SK-N-SH treated with all-trans-retinoic acid at 6 μM for 48 hours (cell line): ENCODE measurements around the gene SMIM1.

ENCODE experiments used
- ATAC-seq: fragments of 200-7000 bp; cut with Tn5 transposase; 3 replicates; pipeline ENCODE4 v1.9.1; 2020; ENCODE audit warnings: mild to moderate bottlenecking, moderate library complexity
- ARNTL ChIP-seq: fragments of 450-650 bp; formaldehyde crosslinking; IDR thresholded peaks from 2 replicates; pipeline ENCODE4 v1.5.0; 2020; ENCODE audit warnings: low read depth, mild to moderate bottlenecking, moderate library complexity, borderline replicate concordance
- BACH2 ChIP-seq: fragments of 250-450 bp; sonication (Bioruptor Pico); IDR thresholded peaks from 2 replicates; pipeline ENCODE4 v1.9.0; 2021; ENCODE audit warnings: mild to moderate bottlenecking, borderline replicate concordance
- CSDC2 ChIP-seq: fragments of 250-450 bp; sonication (Bioruptor Pico); IDR thresholded peaks from 2 replicates; pipeline ENCODE4 v1.5.0; 2020; ENCODE audit warnings: mild to moderate bottlenecking, moderate library complexity
- ESRRG ChIP-seq: fragments of 250-450 bp; sonication (Bioruptor Pico); IDR thresholded peaks from 2 replicates; pipeline ENCODE4 v1.6.1; 2021; ENCODE audit warnings: mild to moderate bottlenecking
- GLIS3 ChIP-seq: fragments of 250-450 bp; sonication (Bioruptor Pico); IDR thresholded peaks from 2 replicates; pipeline ENCODE4 v1.5.0; 2020; ENCODE audit warnings: mild to moderate bottlenecking, moderate library complexity
- ISL1 ChIP-seq: fragments of 250-450 bp; sonication (Bioruptor Pico); IDR thresholded peaks from 2 replicates; pipeline ENCODE4 v2.1.2; 2022; ENCODE audit warnings: mild to moderate bottlenecking, moderate library complexity
- OSR1 ChIP-seq: fragments of 250-450 bp; sonication (Bioruptor Pico); IDR thresholded peaks from 2 replicates; pipeline ENCODE4 v1.8.0; 2022; ENCODE audit warnings: moderate library complexity, mild to moderate bottlenecking, inconsistent platforms
- PPARA ChIP-seq: fragments of 250-450 bp; sonication (Bioruptor Pico); IDR thresholded peaks from 2 replicates; pipeline ENCODE4 v1.5.0; 2020; ENCODE audit warnings: mild to moderate bottlenecking, borderline replicate concordance
- RARB ChIP-seq: fragments of 250-450 bp; sonication (Bioruptor Pico); IDR thresholded peaks from 2 replicates; pipeline ENCODE4 v1.8.0; 2021; ENCODE audit warnings: mild to moderate bottlenecking, moderate library complexity
- SNAI2 ChIP-seq: fragments of 250-450 bp; sonication (Bioruptor Pico); IDR thresholded peaks from 2 replicates; pipeline ENCODE4 v1.5.0; 2020; ENCODE audit warnings: mild to moderate bottlenecking, moderate library complexity
- TCF4 ChIP-seq: fragments of 250-450 bp; sonication (Bioruptor Pico); IDR thresholded peaks from 2 replicates; pipeline ENCODE4 v1.8.0; 2021; ENCODE audit warnings: mild to moderate bottlenecking, moderate library complexity, borderline replicate concordance
- TOX ChIP-seq: fragments of 250-450 bp; sonication (Bioruptor Pico); IDR thresholded peaks from 2 replicates; pipeline ENCODE4 v1.8.0; 2021; ENCODE audit warnings: mild to moderate bottlenecking, moderate library complexity, borderline replicate concordance
- ZC3H10 ChIP-seq: fragments of 250-450 bp; sonication (Bioruptor Pico); IDR thresholded peaks from 2 replicates; pipeline ENCODE4 v1.5.1; 2021; ENCODE audit warnings: mild to moderate bottlenecking, moderate library complexity
- ZNF565 ChIP-seq: fragments of 450-650 bp; formaldehyde crosslinking; conservative IDR thresholded peaks from 2 replicates; pipeline ENCODE4 v1.5.0; 2020; ENCODE audit warnings: low read depth, mild to moderate bottlenecking, moderate library complexity
- ZNF70 ChIP-seq: fragments of 450-650 bp; formaldehyde crosslinking; IDR thresholded peaks from 2 replicates; pipeline ENCODE4 v1.5.0; 2020; ENCODE audit warnings: mild to moderate bottlenecking, moderate library complexity
- ZNF8 ChIP-seq: fragments of 450-650 bp; formaldehyde crosslinking; IDR thresholded peaks from 2 replicates; pipeline ENCODE4 v1.5.0; 2020; ENCODE audit warnings: mild to moderate bottlenecking, moderate library complexity
- TF ChIP-seq, protein P1 (sequence below): fragments of 250-450 bp; sonication (Bioruptor Pico); IDR thresholded peaks from 2 replicates; pipeline ENCODE4 v1.5.1; 2021; ENCODE audit warnings: mild to moderate bottlenecking, moderate library complexity
- TF ChIP-seq, protein P2 (sequence below): fragments of 250-450 bp; sonication (Bioruptor Pico); IDR thresholded peaks from 2 replicates; pipeline ENCODE4 v1.8.0; 2020; ENCODE audit warnings: mild to moderate bottlenecking, moderate library complexity, borderline replicate concordance
- TF ChIP-seq, protein P3 (sequence below): fragments of 250-450 bp; sonication (Bioruptor Pico); IDR thresholded peaks from 2 replicates; pipeline ENCODE4 v1.5.0; 2020; ENCODE audit warnings: mild to moderate bottlenecking, moderate library complexity
- TF ChIP-seq, protein P4 (sequence below): fragments of 250-450 bp; sonication (Bioruptor Pico); IDR thresholded peaks from 2 replicates; pipeline ENCODE4 v1.5.1; 2020; ENCODE audit warnings: low read depth, mild to moderate bottlenecking, moderate library complexity

Gene SMIM1

DNA sequence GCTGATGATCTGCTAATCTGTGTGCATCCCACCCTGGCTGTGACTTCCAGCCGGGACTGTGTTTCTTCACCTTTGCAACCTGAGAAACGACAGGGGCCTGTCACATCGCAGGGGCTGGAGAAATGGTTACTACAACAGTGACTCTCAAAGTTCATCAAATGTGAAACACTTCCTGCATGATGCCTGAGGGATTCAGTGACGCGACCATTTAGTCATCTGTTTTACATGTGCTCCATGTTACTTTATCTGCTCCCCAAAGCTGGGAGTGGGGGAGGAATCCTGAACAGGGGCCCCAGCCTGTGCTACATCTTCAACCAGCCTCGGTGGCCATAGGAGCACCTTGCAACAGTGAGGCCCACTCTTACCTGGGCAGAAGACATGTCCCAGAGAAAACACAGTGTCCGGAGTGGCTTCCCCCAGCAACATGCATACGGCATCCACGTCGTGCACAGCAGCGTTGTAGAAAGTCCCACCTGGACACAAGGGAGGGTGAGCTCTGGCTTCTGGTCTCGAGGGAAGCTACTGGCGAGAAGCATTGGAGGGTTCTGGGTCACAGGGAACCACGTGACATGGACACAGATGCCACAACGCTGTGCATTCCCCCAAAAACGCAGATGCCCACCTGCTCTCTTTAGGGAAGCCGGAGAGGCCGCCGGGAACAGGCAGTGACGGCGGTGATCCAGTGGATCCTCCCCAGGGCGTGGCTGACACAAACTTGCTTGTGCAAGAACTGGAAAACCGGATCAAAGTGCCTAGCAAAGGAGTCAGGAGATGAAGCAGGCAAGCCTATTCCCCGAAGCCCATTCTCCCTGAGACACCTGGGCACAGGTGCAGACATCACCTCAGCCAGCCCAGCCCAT is 29.9 kb upstream of the SMIM1 start:
- ATAC-seq, result no peak
- TF ChIP-seq RARB, result no peak
- no peak for TF ChIP-seq ESRRG (CRISPR knock-in tag)
- no peak for TF ChIP-seq GLIS3 (CRISPR knock-in tag)
- TF ChIP-seq, protein P1, sequence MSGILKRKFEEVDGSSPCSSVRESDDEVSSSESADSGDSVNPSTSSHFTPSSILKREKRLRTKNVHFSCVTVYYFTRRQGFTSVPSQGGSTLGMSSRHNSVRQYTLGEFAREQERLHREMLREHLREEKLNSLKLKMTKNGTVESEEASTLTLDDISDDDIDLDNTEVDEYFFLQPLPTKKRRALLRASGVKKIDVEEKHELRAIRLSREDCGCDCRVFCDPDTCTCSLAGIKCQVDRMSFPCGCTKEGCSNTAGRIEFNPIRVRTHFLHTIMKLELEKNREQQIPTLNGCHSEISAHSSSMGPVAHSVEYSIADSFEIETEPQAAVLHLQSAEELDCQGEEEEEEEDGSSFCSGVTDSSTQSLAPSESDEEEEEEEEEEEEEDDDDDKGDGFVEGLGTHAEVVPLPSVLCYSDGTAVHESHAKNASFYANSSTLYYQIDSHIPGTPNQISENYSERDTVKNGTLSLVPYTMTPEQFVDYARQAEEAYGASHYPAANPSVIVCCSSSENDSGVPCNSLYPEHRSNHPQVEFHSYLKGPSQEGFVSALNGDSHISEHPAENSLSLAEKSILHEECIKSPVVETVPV, result no peak
- TF ChIP-seq ISL1 (CRISPR knock-in tag), result no peak
- no peak for TF ChIP-seq ZNF8 (CRISPR knock-in tag)
- TF ChIP-seq, all 23 proteins: peak for 0

DNA sequence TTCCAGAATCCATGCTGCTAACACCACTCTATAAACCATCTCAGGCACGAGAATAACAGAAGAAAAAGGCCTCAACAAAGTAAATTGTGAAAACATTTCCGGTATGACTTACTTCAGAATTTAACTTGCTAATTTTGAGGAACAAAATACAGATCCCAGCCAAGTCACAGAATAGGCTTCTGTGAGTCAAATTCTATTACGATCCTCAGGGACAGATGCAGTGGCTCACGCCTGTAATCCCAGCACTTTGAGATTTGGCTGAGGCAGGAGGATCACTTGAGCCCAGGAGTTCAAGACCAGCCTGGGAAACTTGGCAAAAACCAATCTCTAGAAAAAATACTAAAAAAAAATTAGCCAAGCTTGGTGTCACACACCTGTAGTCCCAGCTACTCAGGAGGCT is 29.1 kb upstream of the SMIM1 start:
- ATAC-seq, result no peak
- TF ChIP-seq TCF4 (CRISPR knock-in tag), result no peak
- no peak for TF ChIP-seq SNAI2 (CRISPR knock-in tag)

DNA sequence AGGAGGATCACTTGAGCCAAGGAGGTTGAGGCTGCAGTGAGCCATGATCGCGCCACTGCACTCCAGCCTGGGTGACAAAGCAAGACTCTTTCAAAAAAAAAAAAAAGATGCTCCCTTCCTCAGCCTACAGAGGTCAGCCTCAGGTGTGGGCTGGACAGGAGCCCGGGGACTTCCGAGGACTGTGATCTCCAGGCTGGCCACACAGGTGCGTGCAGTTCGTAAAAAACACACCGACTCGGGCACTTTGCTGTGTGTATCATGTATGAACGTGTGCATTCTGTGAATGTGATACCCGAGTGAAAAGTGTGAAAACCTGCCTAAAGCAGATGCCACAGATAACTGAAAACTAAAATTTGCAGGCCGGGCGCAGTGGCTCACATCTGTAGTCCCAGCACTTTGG is 28.7 kb upstream of the SMIM1 start:
- no peak for TF ChIP-seq ZNF70
- no peak for TF ChIP-seq GLIS3 (CRISPR knock-in tag)
- no peak for TF ChIP-seq PPARA
- TF ChIP-seq ESRRG (CRISPR knock-in tag), result no peak
- no peak for TF ChIP-seq CSDC2 (CRISPR knock-in tag)
- no peak for TF ChIP-seq ZC3H10 (CRISPR knock-in tag)
- TF ChIP-seq BACH2 (CRISPR knock-in tag), result no peak
- TF ChIP-seq ARNTL, result no peak
- no peak for TF ChIP-seq OSR1 (CRISPR knock-in tag)
- TF ChIP-seq, protein P2, sequence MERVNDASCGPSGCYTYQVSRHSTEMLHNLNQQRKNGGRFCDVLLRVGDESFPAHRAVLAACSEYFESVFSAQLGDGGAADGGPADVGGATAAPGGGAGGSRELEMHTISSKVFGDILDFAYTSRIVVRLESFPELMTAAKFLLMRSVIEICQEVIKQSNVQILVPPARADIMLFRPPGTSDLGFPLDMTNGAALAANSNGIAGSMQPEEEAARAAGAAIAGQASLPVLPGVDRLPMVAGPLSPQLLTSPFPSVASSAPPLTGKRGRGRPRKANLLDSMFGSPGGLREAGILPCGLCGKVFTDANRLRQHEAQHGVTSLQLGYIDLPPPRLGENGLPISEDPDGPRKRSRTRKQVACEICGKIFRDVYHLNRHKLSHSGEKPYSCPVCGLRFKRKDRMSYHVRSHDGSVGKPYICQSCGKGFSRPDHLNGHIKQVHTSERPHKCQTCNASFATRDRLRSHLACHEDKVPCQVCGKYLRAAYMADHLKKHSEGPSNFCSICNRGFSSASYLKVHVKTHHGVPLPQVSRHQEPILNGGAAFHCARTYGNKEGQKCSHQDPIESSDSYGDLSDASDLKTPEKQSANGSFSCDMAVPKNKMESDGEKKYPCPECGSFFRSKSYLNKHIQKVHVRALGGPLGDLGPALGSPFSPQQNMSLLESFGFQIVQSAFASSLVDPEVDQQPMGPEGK (CRISPR knock-in tag), result no peak
- no peak for TF ChIP-seq SNAI2 (CRISPR knock-in tag)
- TF ChIP-seq ZNF8 (CRISPR knock-in tag), result no peak
- TF ChIP-seq ISL1 (CRISPR knock-in tag), result no peak
- TF ChIP-seq ZNF565 (CRISPR knock-in tag), result no peak
- TF ChIP-seq, all 23 proteins: peak for 0
- no peak for ATAC-seq

DNA sequence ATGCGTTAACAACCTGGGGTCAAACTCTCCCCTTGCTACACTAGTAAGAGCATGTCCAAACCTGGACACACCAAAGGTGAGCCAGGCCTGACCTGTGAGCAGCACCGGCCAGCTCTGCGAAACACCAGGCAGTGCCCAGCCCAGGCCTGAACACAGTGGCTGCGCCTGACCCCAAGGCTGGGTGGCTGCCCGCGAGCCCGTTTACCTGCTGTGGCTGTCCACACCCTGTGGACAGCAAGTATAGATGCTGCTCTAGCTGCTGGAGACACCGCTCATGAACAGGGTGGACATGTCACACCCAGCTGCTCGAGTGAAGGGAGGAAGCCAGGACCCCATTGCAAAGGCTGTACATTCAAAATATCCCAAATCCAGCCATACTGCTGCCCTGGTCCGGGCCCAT is 27.9 kb upstream of the SMIM1 start:
- ATAC-seq, result no peak
- no peak for TF ChIP-seq ISL1 (CRISPR knock-in tag)
- TF ChIP-seq ARNTL, result no peak
- TF ChIP-seq TCF4 (CRISPR knock-in tag), result no peak
- no peak for TF ChIP-seq ZNF8 (CRISPR knock-in tag)
- TF ChIP-seq ZC3H10 (CRISPR knock-in tag), result no peak
- TF ChIP-seq GLIS3 (CRISPR knock-in tag), result no peak
- TF ChIP-seq BACH2 (CRISPR knock-in tag), result no peak
- TF ChIP-seq, protein P2 (CRISPR knock-in tag), result no peak
- TF ChIP-seq TOX (CRISPR knock-in tag), result no peak
- TF ChIP-seq, protein P1, result no peak
- TF ChIP-seq, protein P3, sequence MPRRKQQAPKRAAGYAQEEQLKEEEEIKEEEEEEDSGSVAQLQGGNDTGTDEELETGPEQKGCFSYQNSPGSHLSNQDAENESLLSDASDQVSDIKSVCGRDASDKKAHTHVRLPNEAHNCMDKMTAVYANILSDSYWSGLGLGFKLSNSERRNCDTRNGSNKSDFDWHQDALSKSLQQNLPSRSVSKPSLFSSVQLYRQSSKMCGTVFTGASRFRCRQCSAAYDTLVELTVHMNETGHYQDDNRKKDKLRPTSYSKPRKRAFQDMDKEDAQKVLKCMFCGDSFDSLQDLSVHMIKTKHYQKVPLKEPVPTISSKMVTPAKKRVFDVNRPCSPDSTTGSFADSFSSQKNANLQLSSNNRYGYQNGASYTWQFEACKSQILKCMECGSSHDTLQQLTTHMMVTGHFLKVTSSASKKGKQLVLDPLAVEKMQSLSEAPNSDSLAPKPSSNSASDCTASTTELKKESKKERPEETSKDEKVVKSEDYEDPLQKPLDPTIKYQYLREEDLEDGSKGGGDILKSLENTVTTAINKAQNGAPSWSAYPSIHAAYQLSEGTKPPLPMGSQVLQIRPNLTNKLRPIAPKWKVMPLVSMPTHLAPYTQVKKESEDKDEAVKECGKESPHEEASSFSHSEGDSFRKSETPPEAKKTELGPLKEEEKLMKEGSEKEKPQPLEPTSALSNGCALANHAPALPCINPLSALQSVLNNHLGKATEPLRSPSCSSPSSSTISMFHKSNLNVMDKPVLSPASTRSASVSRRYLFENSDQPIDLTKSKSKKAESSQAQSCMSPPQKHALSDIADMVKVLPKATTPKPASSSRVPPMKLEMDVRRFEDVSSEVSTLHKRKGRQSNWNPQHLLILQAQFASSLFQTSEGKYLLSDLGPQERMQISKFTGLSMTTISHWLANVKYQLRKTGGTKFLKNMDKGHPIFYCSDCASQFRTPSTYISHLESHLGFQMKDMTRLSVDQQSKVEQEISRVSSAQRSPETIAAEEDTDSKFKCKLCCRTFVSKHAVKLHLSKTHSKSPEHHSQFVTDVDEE (CRISPR knock-in tag), result no peak
- no peak for TF ChIP-seq PPARA
- TF ChIP-seq OSR1 (CRISPR knock-in tag), result no peak
- TF ChIP-seq, protein P4, sequence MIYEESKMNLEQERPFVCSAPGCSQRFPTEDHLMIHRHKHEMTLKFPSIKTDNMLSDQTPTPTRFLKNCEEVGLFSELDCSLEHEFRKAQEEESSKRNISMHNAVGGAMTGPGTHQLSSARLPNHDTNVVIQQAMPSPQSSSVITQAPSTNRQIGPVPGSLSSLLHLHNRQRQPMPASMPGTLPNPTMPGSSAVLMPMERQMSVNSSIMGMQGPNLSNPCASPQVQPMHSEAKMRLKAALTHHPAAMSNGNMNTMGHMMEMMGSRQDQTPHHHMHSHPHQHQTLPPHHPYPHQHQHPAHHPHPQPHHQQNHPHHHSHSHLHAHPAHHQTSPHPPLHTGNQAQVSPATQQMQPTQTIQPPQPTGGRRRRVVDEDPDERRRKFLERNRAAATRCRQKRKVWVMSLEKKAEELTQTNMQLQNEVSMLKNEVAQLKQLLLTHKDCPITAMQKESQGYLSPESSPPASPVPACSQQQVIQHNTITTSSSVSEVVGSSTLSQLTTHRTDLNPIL (CRISPR knock-in tag), result no peak
- no peak for TF ChIP-seq SNAI2 (CRISPR knock-in tag)
